Right renal pelvis (tissue), 4 donors: Measurements from ENCODE around the gene MRPL34. TPM values are rescaled to one million over a fixed set of nuclear protein-coding genes. Genes with fewer than 3 reads are reported as not detected.
A peak's percentile ranks its signal among the peaks of the same experiment; 100 is the strongest.

Experiments used
- DNase-seq, 4 donors: peaks; one replicate each; pipeline ENCODE4 v3.0.0-alpha.2; 2013; ENCODE audit warnings: low read depth in 4 of 4, low spot score in 3 of 4, missing footprints in 1 of 4
- polyA plus RNA-seq, 4 donors: library from polyadenylated mRNA; unstranded; fragments of 120-200 nt; gene quantifications; one replicate each; pipeline ENCODE4 v1.2.1, GENCODE V29; 2013; ENCODE audit not compliant: insufficient read length in 4 of 4

Gene MRPL34
- polyA plus RNA-seq, 4 donors, result 47.7 to 63.3 (median 51.3) TPM

DNA sequence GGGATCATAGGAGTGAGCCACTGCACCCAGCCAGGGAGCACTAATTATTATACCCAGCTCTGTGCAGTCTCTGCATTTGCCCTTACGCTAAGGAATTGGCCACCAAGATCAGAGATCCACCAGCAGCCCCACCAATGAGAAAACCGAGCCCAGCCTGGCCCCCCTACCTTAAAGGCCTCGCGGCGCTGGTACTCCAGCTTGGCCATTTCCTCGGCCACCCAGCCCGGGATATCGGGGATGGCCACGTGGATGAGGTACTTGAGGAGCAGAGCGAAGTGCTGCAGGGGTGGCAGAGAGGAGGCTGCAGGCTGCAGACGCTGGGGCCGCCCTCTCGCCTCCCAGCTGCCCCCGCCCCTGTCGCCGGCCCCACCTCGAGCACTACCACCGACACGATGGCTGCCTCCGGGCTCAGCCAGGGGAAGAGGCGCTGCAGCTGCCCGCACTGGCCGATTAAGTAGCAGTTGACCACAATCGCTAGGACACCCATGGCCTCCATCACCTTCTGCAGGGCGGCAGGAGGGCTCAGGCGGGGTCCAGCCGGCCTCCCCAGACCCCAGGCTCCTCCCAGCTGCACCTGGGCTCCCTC, 21.5 kb downstream of the MRPL34 start:
- DNase-seq, result no peak

DNA sequence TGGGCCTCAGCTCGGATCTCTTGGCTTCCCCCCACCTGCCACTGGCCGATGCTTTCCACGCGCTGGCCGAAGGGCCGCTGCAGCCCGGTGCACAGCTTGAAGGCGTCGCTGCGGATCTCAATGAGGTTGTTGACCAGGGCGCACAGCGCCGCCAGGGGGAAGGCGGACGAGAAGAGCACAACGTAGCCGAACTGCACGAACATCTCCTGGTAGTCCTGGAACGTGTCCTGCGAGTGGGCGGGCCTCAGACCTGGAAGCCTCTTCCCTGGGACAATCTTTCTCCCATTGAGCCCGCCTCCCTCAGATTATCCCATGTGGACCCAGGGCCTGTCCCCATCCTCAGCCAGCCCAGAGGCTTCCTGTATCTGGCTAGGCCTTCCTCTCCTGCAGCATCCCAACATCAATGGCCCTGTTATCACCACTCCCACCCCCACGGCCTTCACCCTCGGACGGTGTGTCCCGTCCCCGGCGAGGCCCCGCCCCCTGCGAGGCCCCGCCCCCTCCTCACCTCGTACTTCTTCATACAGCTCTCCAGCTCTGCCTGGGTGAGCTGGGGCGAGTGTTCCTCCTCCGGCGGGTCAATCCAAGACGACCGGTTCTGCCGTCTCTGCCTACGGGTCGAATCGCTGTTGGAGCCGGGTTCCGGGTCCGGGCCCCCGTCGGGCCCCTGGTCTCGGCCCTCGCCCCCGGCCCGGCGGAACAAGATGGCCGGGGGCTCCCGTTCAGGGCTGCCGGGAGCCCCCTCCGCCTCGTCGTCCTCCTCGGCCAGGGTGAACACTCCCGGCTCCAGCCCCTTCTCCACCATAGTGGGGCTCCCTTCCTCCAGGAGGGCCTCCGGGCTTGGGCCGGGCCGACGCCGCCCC, 22.2 kb downstream of the MRPL34 start:
- peak in 1 of 4 donors; percentile 57 for DNase-seq

DNA sequence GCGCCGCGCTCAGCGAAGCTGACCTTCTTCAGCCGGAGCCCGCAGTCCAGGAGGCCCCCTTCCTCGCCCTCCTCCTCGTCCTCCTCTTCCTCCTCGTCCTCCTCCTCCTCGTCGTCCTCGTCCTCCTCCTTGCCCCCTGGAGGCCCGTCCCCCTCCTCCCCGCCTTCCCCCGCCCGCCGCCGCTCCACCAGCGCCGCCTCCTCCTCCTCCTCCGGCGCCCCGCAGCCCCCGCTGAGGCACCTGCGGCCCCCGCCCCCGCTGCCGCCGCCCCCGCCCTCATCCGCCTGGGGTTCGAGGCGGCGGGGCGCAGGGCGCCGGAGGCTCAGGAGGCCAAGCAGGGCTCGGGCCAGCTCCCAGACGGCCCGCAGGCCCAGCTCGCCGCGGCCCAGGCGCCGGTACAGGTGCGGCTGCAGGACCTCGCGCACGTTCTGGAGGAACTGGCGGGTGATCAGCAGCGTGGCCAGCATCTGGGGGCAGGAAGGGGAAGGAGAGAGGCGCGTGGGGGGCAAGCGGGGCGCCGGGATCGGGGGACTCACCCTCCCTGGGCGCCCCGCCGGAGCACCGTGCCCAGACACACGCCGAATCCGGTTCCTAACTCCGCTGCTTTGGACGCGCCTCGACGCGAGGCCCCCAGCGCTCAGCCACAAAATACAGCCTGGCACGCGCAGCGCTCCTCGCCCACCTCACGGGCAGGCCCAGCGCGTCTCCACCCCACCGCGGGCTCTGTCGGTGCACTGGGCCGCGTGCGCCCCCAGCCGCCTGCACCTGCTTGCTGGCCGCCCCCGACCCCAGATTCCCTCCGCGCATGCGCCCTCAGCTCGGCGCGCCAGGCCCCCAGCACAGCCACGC, 23.1 kb downstream of the MRPL34 start:
- no peak for DNase-seq

DNA sequence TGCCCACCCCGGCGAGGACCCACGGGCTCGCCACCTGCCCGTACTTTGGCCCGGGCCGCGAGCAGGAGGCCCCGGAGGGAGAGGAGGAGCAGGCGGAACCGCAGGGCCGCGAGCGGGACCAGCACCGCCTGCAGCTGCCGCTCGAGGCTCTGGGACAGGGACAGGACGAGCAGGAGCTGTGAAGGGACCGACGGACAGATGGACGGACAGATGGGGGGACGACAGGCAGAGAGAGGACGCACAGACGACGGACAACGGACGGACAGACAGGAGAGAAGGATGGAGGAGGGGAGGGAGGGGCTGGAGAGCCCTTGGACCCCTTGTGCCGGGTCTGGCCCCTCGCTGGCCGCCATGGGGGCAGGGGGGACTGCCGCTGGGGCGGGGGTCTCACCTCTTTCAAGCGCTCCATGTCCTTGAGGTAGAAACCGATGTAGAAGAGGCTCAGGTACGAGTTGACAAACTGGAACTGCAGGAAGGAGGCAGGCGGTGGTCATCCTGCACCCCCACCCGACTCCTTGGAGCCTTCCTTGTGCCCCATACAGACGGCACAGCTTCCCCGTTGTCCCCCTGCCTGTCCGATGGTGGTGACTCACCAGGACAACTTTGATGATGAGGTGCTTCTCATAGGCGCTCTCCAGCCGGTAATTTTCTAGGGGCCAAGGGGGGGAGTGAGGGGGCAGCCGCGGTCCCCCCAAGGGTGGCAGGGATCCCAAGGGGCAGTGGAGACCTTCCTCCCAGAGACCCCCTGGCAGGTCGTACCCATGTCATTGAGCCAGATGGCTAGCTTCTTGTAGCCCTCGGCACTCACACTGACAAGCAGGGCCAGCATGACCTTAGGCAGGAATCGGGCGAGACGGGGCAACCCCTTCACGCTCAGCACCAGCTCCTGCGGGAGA, 23.9 kb downstream of the MRPL34 start:
- no peak for DNase-seq

DNA sequence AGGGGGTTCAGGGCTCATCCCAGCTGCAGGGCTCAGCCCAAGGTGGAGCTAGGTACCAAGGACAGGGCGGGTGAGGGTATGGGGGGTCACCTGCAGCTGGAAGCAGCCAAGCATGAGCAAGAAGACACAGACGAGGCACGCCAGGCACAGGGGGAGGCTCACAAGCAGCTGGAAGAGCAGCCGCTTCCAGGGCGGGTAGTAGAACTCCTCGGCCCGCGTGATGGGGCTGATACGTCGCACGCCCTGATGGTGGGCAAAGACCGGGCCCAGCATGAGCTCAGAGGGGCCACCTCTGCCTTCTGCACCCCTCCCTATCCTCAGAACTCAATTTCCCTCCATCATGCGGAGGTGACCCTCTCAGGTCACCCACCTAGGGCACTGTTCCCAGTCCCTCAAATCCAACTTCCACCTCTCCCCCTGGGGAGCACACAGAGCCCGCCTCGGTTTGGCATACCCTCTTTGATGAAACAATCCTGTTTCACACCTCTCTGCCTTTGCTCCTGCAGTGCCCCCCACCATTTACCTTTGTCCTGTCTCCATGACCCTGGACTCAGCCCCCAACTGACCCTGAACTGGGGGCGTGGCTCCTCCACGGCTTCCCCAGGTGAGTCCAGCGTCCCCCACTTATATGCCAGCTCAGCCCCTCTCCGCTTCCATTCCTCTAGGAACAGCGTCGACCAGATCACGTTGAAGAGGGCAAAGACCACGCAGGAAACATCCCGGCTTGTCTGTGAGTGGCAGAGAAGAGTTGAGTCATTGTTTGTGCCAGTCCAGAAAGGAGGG, 24.8 kb downstream of the MRPL34 start:
- DNase-seq, result no peak

DNA sequence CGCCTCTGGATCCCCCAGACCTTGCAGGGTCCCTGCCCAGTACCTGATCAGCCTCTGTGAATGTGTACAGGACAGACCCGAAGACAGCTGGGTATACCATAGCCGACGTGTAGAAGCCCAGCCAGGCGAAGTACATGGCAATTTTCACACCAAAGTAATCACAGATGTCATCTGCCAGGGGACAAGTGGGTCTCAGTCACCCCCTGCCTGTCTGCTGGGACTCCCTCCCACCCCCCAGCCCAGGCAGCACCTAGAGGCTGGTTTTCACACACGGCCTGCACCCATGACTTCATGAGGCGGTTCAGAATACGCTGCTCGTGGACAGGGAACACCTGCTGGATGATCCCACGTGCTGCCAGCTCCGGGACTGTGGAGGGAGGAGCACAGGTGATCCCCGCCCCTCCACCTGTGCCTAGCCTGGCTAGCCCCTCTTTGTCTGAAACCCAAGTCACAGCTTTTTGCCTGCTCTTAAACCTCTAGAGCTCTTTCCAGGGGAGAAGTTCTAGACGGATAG, 25.4 kb downstream of the MRPL34 start:
- DNase-seq, result no peak

DNA sequence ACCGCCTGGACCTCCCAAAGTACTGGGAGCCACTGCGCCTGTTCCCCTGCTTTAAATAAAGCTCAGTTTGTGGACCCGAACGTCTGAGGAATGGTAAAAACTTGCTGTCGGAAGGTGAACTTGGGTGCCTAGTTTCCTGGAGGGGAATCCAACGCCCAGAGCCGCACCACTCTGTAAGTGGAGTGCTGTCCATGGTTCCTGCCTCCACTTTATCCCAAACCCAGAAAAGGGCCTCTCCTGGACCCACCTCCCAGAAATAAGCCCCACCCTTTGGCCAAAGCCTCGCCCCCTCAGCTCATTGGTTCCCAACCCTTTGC, 26.6 kb downstream of the MRPL34 start:
- DNase-seq, result no peak

DNA sequence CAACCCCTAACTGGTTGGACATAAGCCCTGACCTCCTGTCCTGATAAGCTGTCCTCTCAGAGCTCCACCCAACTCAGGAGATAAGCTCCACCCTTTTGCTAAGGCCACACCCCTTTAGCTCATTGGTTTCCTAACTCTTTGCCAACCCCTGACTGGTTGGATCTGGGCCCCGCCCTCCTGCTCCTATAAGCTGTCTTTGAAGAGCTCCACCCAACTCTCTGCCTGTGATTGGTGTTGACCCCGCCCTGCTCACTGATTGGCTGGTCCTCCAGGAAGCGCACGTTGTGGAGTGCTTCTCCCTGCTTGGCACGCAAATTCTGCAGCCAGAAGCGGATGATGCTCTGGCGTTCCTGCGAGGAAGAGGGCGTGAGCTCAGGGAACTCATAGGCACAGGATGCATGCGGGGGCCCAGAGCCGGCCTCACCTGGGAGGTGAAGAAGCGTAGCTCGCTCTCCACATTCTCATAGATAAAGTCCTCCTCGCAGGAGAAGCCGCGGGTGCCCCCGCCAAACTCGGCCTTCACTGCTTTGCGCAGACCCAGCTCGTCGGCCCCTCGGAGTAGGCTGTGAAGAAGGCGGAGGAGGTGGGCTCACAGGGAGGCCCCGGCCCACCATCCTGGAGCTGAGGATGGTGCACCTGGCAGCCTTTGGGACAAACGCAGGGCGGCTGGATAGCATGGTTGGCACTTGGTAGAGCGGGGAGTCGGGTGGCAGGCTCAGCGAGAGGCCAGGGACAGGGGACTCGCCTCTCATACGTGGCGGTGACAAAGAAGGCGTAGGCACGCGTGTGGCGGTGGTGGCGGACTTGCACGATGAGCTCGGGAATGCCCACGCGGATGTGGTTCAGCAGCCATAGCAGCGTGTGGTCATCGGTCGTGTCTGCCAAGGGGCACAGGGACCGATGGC, 27.3 kb downstream of the MRPL34 start:
- no peak for DNase-seq

DNA sequence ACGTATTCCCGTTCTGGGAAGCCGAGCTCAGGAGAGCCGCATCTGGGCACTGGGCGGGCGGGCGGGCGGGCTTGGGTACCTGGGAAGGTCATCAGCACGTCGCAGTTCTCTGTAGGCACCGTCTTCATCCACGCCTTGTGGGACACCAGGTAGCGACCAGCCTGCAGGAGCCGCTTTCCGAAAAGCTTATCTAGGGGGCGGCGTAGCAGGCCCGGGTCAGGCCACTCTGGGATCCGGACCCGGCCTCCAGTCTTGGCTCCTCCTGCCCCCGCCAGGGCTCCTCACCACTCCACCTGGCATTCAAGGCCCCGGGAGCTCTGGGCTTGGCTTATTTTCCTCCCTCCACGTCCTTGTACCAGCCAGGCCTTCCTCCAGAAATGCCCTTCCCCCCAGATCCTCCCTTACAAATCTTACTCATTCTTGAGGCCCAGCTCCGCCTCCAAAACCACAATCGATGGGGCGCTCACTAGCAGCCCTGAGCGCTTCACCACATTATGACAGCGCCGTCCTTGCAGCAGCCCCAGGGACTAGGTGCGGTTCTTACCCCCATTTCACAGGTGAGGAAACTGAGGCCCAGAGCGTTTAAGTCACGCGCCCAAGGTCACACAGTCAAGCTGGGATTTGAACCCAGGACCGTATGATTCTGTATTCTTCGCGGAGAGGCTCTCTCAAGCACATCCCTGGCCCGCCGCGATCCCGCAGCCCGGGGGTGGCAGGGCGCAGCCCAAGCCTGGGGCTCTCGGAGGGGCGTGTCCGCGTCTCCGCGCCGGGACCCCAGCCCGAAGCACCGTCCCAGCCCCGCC, 28.1 kb downstream of the MRPL34 start:
- no peak for DNase-seq

DNA sequence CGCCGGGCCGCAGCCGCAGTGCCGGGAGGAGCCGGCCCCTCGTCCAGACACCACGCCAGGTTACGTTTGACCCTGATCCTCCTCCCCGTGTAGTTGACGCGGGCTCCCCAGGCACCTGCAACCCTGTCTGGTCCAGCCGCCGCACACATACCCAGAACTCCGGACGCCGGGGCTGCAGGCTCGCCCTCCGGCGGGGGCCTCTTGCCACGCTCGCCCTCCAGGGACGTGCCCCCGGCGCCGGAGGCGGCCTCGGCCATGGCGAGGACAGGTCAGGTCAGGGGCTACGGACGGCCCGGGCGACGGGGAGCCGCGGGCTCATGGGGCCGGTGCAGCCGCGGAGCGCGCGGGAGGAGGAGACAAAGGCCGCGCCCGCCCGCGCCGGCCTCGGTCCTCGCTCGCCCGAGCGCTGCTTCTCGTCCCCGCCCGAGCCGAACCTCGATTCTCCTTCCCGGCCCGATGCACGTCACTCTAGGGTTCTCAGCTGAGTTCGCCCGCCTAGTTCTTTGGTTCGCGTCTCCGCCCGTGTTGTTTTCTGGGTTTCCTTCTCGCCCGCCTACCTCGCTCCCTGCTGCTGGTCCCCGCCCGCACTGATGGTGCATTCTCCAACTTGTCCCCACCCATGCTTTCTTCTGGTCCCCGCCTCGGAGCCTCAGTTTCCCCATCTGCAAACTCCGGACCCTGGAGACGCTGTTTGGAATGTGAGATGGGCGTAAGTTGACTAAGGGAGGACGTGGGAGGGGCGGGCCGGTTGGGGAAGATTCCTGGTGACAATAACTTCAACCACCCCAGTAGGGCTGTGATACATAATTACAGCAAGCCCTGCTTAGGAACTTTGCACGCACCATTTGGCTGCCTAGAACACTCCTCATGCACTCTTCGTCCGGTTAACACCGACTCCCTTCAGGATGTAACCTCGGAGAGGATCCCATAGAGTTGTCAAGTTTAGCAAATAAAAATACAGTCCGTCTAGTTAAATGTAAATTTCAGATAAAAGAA, 29.0 kb downstream of the MRPL34 start, which contains the start of gene ANO8:
Gene ANO8, minus strand, starts transcription at position 442 of the 996 bp plus-strand sequence. Its CDS starts 185 bp downstream, at position 257.
- DNase-seq, result peak; percentile 92 to 99 (median 92)

DNA sequence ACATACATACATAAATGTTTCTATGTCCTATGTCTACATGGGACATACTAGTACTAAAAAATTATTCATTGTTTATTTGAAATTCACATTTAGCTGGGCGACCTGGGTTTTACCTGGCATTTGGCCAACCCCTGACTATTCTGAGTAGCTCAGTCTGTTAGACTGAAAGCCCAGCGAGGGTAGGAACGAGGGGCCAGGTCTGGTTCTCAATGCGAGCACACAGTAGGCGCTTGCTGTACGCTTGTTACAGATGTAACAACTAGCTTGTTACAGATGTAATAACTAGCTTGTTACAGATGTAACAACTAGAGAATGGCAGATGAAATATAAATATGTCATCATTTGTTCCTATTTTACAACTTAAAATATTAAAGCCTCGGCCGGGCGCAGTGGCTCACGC, 29.9 kb downstream of the MRPL34 start:
- no peak for DNase-seq

DNA sequence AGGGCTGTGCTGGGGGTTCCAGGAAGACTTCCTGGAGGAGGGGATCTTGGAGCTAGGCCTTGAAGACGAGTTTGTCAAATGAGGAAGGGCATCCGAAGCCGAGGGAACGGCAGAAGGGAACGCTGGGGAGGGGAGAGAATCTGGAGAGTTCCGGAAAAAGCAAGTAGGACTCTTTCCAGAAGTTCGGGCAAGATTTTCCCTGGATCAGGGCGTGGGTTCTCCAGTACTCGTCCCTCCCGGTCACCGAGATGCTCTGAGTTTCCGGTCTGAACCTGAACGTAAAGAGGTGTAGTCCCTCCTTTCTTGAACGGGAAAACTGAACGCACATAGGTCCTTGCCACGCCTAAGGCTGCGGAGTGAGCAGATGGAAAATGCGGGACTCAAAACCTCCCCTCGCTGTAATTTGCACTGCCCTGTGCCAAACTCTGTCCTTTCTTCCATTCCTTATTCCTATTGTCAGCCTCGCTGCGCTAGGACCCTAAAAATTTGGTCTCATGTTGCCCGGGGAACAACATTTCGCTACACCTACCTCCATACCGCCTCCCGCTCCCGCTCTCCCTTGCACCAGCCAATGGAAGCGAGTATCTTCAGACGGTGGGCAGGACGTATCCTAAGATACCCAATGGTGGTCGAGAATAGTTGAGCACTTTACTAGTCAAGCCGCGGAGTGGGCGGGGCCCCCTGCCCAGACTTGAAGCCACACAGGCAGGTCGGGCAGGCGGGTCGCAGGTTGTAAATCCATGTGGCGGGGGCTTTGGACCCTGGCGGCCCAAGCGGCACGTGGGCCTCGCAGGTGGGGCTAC, 31.4 kb downstream of the MRPL34 start, which contains the start of gene GTPBP3:
Gene GTPBP3, plus strand, starts transcription at position 682 of the 803 bp plus-strand sequence. Its CDS starts 59 bp downstream, at position 741.
- peak; percentile 88 to 98 (median 97) for DNase-seq

DNA sequence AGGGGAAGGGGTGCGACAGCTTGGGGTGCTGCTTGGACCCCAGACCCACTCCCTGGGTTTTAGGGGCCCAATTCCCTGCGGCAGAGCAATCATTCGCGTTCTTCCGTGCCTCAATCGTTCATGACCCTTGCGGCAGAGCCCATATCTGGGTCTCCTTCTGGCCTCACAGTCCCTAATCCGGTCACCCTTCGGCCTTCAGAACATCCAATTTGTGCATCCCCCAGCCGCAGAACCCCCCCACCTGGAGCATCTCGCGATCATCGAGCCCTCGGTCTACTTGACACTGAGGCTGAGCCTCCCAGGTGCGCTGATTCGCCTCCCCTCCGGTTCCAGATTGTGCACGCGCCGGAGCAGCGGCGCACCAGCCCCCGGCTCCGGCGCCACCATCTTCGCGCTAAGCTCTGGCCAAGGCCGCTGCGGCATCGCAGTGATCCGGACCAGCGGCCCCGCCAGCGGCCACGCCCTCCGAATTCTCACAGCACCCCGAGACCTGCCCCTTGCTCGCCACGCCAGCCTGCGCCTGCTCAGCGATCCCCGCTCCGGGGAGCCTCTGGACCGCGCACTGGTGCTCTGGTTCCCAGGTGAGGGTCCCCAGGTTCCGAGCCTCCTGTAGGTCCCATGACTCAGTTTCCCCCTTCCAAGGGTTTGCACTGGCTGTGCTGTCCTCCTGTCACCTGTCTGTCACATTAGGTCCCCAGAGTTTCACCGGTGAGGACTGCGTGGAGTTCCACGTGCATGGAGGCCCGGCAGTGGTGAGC, 32.2 kb downstream of the MRPL34 start:
- DNase-seq, result no peak

DNA sequence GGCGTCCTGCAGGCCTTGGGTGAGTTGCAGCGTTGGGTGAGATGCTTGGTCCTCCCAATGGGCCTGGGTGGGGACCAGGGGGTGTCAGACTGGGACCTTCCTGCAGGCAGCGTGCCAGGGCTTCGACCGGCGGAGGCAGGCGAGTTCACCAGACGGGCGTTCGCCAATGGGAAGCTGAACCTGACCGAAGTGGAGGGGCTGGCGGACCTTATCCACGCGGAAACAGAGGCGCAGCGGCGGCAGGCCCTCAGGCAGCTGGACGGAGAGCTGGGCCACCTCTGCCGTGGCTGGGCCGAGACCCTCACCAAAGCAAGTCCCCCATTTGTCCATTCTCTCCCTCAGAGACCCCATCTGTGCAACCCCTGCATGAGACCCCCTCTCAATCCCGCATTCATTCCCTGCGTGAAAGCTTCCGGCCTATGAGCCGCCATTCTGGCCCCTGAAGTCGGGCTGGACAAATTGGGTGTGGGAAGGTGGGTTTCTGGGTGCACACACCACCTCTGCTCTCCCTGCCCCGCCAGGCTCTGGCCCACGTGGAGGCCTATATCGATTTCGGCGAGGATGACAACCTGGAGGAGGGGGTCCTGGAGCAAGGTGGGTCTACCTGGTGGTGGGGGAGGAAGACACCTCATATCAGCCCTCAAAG, 32.9 kb downstream of the MRPL34 start:
- no peak for DNase-seq
